Liver (tissue), 9 donors: ENCODE data around the gene C3orf80. TPM values are rescaled to one million over a fixed set of nuclear protein-coding genes. Genes with fewer than 3 reads are reported as not detected.

Source experiments
- DNase-seq: peaks from one replicate; pipeline ENCODE4 v3.0.0-alpha.2; 2017; ENCODE audit warnings: low spot score
- H3K27ac ChIP-seq, 2 donors: one replicate each; pipeline ENCODE4 v1.7.0; 2013; ENCODE audit warnings: inconsistent platforms in 2 of 2, low read length in 2 of 2, control low read depth in 1 of 2, low read depth in 1 of 2, mild to moderate bottlenecking in 1 of 2
- H3K27me3 ChIP-seq, 4 donors: one replicate each; pipeline versions ENCODE4 v1.6.1 to v1.7.0; 2013; ENCODE audit warnings: low read length in 3 of 4, inconsistent platforms in 1 of 4, mild to moderate bottlenecking in 1 of 4, moderate library complexity in 1 of 4; ENCODE audit not compliant: control insufficient read depth in 4 of 4, insufficient read depth in 4 of 4
- H3K36me3 ChIP-seq, 4 donors: one replicate each; pipeline versions ENCODE4 v1.6.1 to v1.7.0; 2013; ENCODE audit warnings: low read length in 3 of 4, mild to moderate bottlenecking in 3 of 4, low read depth in 1 of 4, moderate library complexity in 1 of 4; ENCODE audit not compliant: control insufficient read depth in 4 of 4, insufficient read depth in 3 of 4
- H3K4me1 ChIP-seq, 4 donors: one replicate each; pipeline versions ENCODE4 v1.6.1 to v1.7.0; 2013; ENCODE audit warnings: low read length in 3 of 4, mild to moderate bottlenecking in 3 of 4, moderate library complexity in 1 of 4; ENCODE audit not compliant: control insufficient read depth in 4 of 4, insufficient read depth in 4 of 4
- H3K4me3 ChIP-seq, 3 donors: one replicate each; pipeline versions ENCODE4 v1.6.1 to v1.7.0; 2013; ENCODE audit warnings: low read length in 3 of 3, control low read depth in 1 of 3, low read depth in 1 of 3, mild to moderate bottlenecking in 1 of 3
- H3K9ac ChIP-seq, 2 donors: one replicate each; pipeline ENCODE4 v1.7.0; 2013; ENCODE audit warnings: low read length in 2 of 2, mild to moderate bottlenecking in 2 of 2, moderate library complexity in 2 of 2, control low read depth in 1 of 2, low read depth in 1 of 2
- H3K9me3 ChIP-seq, 4 donors: one replicate each; pipeline versions ENCODE4 v1.6.1 to v1.7.0; 2013; ENCODE audit warnings: low read length in 3 of 4; ENCODE audit not compliant: control insufficient read depth in 4 of 4
- FOXA1 ChIP-seq: IDR thresholded peaks from 2 replicates; pipeline ENCODE4 v1.6.1; 2016; ENCODE audit warnings: antibody characterized with exemption
- FOXA2 ChIP-seq: IDR thresholded peaks from 2 replicates; pipeline ENCODE4 v1.6.1; 2016; ENCODE audit warnings: antibody characterized with exemption
- GABPA ChIP-seq, 2 donors: IDR thresholded peaks in 1 of 2; conservative IDR thresholded peaks in 1 of 2; 2 replicates each; pipeline ENCODE4 v1.6.1; 2016; ENCODE audit warnings: antibody characterized with exemption in 2 of 2, mild to moderate bottlenecking in 1 of 2, moderate library complexity in 1 of 2
- HNF4G ChIP-seq: IDR thresholded peaks from 2 replicates; pipeline ENCODE4 v1.6.1; 2016; ENCODE audit warnings: antibody characterized with exemption
- JUND ChIP-seq, 2 donors: IDR thresholded peaks; 2 replicates each; pipeline ENCODE4 v1.6.1; 2016; ENCODE audit warnings: antibody characterized with exemption in 2 of 2
- NR2F2 ChIP-seq: IDR thresholded peaks from 2 replicates; pipeline ENCODE4 v1.6.1; 2016; ENCODE audit warnings: antibody characterized with exemption
- RAD21 ChIP-seq, 2 donors: IDR thresholded peaks; 2 replicates each; pipeline ENCODE4 v1.6.1; 2016; ENCODE audit warnings: antibody characterized with exemption in 2 of 2, mild to moderate bottlenecking in 2 of 2
- RXRA ChIP-seq, 2 donors: IDR thresholded peaks; 2 replicates each; pipeline ENCODE4 v1.6.1; 2017 to 2018; ENCODE audit warnings: antibody characterized with exemption in 2 of 2, mild to moderate bottlenecking in 1 of 2
- SP1 ChIP-seq: IDR thresholded peaks from 2 replicates; pipeline ENCODE4 v1.6.1; 2018; ENCODE audit warnings: antibody characterized with exemption, mild to moderate bottlenecking
- TAF1 ChIP-seq: conservative IDR thresholded peaks from 2 replicates; pipeline ENCODE4 v1.6.1; 2016; ENCODE audit warnings: antibody characterized with exemption, mild to moderate bottlenecking
- YY1 ChIP-seq: IDR thresholded peaks from 2 replicates; pipeline ENCODE4 v1.6.1; 2016; ENCODE audit warnings: antibody characterized with exemption, mild to moderate bottlenecking
- WGBS: extraction: QIAGEN DNeasy Blood & Tissue Kit; methylation state at CpG from one replicate; pipeline ENCODE4 v1.1.7; 2013; 5-methylcytosine and 5-hydroxymethylcytosine counted together
- polyA plus RNA-seq, 2 donors: library from polyadenylated mRNA; stranded (reverse) in 1 of 2; unstranded in 1 of 2; fragments of 200-250 nt in 1 of 2; fragments of >200 nt in 1 of 2; fragmentation: Nextera tagmentation in 1 of 2; extraction: Ambion mirVana in 1 of 2; gene quantifications; one replicate each; pipeline versions ENCODE4 v1.2.1 to v1.2.3, GENCODE V29; 2013 to 2015
- total RNA-seq, 2 donors: library from RNA; depleted of rRNA; stranded (reverse); fragments of >200 nt; gene quantifications; one replicate each; pipeline ENCODE4 v1.2.3, GENCODE V29; 2014
- TF ChIP-seq, protein P1 (sequence below): fragments of 150-350 bp; IDR thresholded peaks from 2 replicates; pipeline ENCODE4 v1.5.1; 2017; ENCODE audit warnings: improper control_type of control experiment, low read depth, low read length; ENCODE audit not compliant: missing input control
- TF ChIP-seq, protein P2 (sequence below): IDR thresholded peaks from 2 replicates; pipeline ENCODE4 v1.6.1; 2016; ENCODE audit warnings: antibody characterized with exemption, mild to moderate bottlenecking
- TF ChIP-seq, protein P3 (sequence below): IDR thresholded peaks from 2 replicates; pipeline ENCODE4 v1.6.1; 2016; ENCODE audit warnings: antibody characterized with exemption
- TF ChIP-seq, protein P4 (sequence below): IDR thresholded peaks from 2 replicates; pipeline ENCODE4 v1.6.1; 2016; ENCODE audit warnings: antibody characterized with exemption
- donor health status: healthy.
- donor health status: healthy.
- donor health status: healthy.
- donor health status: healthy.
- donor health status: healthy.

Gene C3orf80
- total and polyA plus RNA-seq, 4 donors = 0.46 to 1.4 (median 0.50) TPM

DNA sequence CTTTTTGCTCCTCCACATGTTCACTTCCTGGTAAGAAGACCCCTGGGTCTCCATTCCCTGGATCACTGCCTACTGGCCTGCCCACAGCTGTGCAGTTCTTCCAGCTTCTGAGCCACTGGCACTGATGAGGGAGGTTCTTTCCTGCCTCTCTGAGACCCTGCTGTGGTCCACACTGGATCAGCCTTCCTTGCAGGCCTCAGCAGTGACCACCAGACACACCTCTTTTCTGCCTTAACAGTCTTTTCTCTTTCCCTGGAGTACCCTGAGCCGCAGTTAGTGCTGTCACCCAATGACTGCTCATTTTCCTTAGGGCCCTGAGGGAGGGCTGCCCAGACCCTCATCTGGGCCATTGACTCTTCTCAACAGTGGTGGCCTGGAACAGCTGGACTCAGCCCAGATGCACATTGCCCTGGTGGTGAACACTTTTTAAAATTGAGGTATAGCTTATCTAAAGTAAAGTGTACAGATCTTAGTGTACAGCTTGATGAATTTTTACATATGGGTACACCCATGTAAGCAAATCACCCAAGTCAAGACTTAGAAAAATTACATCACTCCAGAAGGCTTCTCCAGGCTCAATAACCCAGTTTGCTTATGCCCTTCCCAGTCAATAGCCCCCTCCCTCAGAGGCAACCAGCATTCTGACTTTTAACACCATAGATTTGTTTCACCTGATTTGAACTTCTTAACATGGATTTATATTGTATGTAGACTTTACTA lies 32.8 kb upstream of the C3orf80 start:
- no peaks in the 10 kb centered on the region for H3K9me3 ChIP-seq
- no peak overlapping the region for H3K4me3 ChIP-seq
- no peak for TF ChIP-seq FOXA2
- TF ChIP-seq NR2F2 = no peak
- TF ChIP-seq, protein P1, sequence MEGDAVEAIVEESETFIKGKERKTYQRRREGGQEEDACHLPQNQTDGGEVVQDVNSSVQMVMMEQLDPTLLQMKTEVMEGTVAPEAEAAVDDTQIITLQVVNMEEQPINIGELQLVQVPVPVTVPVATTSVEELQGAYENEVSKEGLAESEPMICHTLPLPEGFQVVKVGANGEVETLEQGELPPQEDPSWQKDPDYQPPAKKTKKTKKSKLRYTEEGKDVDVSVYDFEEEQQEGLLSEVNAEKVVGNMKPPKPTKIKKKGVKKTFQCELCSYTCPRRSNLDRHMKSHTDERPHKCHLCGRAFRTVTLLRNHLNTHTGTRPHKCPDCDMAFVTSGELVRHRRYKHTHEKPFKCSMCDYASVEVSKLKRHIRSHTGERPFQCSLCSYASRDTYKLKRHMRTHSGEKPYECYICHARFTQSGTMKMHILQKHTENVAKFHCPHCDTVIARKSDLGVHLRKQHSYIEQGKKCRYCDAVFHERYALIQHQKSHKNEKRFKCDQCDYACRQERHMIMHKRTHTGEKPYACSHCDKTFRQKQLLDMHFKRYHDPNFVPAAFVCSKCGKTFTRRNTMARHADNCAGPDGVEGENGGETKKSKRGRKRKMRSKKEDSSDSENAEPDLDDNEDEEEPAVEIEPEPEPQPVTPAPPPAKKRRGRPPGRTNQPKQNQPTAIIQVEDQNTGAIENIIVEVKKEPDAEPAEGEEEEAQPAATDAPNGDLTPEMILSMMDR = no peak
- TF ChIP-seq, protein P2, sequence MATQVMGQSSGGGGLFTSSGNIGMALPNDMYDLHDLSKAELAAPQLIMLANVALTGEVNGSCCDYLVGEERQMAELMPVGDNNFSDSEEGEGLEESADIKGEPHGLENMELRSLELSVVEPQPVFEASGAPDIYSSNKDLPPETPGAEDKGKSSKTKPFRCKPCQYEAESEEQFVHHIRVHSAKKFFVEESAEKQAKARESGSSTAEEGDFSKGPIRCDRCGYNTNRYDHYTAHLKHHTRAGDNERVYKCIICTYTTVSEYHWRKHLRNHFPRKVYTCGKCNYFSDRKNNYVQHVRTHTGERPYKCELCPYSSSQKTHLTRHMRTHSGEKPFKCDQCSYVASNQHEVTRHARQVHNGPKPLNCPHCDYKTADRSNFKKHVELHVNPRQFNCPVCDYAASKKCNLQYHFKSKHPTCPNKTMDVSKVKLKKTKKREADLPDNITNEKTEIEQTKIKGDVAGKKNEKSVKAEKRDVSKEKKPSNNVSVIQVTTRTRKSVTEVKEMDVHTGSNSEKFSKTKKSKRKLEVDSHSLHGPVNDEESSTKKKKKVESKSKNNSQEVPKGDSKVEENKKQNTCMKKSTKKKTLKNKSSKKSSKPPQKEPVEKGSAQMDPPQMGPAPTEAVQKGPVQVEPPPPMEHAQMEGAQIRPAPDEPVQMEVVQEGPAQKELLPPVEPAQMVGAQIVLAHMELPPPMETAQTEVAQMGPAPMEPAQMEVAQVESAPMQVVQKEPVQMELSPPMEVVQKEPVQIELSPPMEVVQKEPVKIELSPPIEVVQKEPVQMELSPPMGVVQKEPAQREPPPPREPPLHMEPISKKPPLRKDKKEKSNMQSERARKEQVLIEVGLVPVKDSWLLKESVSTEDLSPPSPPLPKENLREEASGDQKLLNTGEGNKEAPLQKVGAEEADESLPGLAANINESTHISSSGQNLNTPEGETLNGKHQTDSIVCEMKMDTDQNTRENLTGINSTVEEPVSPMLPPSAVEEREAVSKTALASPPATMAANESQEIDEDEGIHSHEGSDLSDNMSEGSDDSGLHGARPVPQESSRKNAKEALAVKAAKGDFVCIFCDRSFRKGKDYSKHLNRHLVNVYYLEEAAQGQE = no peak
- no peak for TF ChIP-seq YY1
- TF ChIP-seq HNF4G = no peak
- no peak for TF ChIP-seq FOXA1
- TF ChIP-seq RXRA (IDR thresholded peaks at IDR 0.05) = no peak
- no peak for TF ChIP-seq RAD21 (IDR thresholded peaks at IDR 0.05)
- TF ChIP-seq TAF1 = no peak
- TF ChIP-seq, protein P3, sequence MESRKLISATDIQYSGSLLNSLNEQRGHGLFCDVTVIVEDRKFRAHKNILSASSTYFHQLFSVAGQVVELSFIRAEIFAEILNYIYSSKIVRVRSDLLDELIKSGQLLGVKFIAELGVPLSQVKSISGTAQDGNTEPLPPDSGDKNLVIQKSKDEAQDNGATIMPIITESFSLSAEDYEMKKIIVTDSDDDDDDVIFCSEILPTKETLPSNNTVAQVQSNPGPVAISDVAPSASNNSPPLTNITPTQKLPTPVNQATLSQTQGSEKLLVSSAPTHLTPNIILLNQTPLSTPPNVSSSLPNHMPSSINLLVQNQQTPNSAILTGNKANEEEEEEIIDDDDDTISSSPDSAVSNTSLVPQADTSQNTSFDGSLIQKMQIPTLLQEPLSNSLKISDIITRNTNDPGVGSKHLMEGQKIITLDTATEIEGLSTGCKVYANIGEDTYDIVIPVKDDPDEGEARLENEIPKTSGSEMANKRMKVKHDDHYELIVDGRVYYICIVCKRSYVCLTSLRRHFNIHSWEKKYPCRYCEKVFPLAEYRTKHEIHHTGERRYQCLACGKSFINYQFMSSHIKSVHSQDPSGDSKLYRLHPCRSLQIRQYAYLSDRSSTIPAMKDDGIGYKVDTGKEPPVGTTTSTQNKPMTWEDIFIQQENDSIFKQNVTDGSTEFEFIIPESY = no peak
- TF ChIP-seq SP1 = no peak
- TF ChIP-seq JUND (IDR thresholded peaks at IDR 0.05) = no peak
- no peak overlapping the region for H3K27ac ChIP-seq
- no peaks in the 10 kb centered on the region for H3K36me3 ChIP-seq
- no peak overlapping the region for H3K9ac ChIP-seq
- no peak for DNase-seq
- H3K4me1 ChIP-seq = no peaks in the 10 kb centered on the region
- WGBS = 98% methylated on average over 1 of the region's 1 CpG
- H3K27me3 ChIP-seq = no peaks in the 10 kb centered on the region

DNA sequence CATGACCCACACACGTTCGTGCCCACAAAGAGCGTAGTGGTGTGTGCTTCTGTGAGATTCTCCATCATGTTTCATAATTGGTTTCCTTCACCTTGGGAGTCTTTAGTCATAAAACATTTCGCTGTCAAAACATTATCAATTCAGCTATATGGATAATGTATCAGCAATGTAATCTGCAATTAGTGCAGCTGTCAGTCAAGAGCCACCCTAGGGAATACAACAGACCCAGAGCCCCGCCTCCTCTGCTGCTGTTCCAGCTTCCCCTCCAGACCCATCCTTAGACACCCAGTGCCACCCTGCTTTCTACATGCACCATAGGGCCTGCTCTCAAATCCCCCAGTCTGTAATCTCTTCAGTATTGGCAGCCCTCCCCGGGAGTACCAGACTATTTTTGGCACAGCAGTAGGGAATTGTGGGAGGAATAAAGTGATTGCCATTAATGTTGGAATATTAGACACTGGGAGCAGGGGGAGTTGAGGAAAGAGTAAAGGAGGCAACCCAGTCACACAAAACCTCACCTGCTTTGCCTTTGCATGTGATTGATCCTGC lies 31.5 kb upstream of the C3orf80 start:
- WGBS = 91% methylated on average over 6 of the region's 6 CpGs
- TF ChIP-seq GABPA (IDR thresholded peaks at IDR 0.05 in 1 of 2, conservative IDR thresholded peaks at IDR 0.05 in 1 of 2) (no peak), YY1 (no peak), FOXA1 (no peak)
- TF ChIP-seq, protein P4, sequence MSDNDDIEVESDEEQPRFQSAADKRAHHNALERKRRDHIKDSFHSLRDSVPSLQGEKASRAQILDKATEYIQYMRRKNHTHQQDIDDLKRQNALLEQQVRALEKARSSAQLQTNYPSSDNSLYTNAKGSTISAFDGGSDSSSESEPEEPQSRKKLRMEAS = no peak
- Histone ChIP-seq H3K9me3 (no peaks in the 10 kb centered on the region), H3K4me1 (no peaks in the 10 kb centered on the region), H3K27me3 (no peaks in the 10 kb centered on the region), H3K27ac (no peak overlapping the region), H3K4me3 (no peak overlapping the region), H3K9ac (no peak overlapping the region), H3K36me3 (no peaks in the 10 kb centered on the region)
- no peak for DNase-seq
